Measurements from ENCODE around the gene SPAG16.
"Not testable (repeated sequence)": the region's sequence is repeated elsewhere in the genome, so short reads cannot be mapped to it uniquely, and the experiment has no call there.

SPAG16 gene

DNA sequence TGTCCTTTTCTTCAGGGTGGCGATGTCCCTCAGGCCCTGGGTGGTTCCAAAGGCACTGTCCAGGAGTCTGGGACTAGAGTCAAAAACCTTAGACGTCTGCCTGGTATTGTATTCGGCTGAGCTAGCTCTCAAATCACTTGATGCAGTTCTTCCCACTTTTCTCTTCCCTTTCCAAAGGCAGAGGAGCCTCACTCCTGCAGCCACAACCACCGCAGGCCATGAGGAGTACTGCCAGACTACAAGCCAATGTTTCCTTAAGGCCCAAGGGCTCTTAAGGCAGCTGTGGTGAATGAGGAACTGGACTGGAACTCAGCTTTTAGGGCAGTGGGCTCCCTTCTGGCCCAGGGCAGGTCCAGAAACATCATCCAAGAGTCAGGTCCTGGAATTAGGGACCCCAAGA is 360.7 kb downstream of the SPAG16 start:
- in situ Hi-C loops (cut with HindIII; ENCODE audit: low pct_unique_long_range_greater_than_20kb, low sequenced_read_pairs) = no loop called here
- peak in 1 of 2 experiments; percentile 12 for DNase-seq (ENCODE audit: low read depth in 1 of 2, low spot score in 1 of 2)
- no peak for TF ChIP-seq JUND (IDR thresholded peaks at IDR 0.05; ENCODE audit: low read depth)

DNA sequence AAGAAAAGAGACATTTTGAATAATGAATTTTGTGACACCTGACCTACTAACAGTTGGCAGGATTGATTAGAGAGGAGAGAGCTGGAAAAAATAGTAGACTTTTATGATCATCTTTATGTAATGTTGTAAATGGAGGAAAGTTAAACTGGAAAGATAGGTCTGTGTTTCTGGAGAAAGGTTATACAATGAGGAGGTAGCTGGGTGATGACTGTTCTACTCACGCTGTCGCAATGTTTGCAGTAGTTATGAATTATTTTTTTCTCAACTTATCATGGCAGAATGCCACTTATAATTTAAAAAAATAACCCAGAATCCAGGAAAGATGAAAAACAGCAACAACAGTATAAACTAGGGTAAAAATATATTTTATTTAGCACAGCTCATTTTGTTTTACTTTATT is 364.9 kb downstream of the SPAG16 start:
- TF ChIP-seq JUND (IDR thresholded peaks at IDR 0.05; ENCODE audit: low read depth) = no peak
- in situ Hi-C loops (cut with HindIII; ENCODE audit: low pct_unique_long_range_greater_than_20kb, low sequenced_read_pairs) = no loop called here
- no peak for DNase-seq (ENCODE audit: low read depth in 1 of 2, low spot score in 1 of 2)

DNA sequence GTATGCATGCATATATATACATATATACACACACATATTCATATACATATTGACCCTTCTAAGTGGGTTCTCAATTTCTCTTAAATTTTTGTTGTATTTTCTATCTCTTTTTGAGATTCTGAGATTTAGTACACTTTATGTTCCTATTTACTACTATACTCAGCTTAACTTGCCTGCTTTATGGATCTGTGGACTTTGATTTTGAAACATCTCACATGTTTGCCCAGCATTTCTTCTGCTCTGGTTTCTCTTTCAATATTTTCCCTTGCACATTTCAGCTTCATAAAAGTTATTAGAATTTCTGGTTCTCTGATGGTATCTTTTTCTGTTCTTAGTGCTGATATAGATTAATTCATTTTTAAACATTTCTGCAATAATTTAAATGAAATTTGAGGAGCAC is 380.6 kb downstream of the SPAG16 start:
- DNase-seq (ENCODE audit: low read depth in 1 of 2, low spot score in 1 of 2) = no peak
- TF ChIP-seq JUND (IDR thresholded peaks at IDR 0.05; ENCODE audit: low read depth) = no peak
- in situ Hi-C loops (cut with HindIII; ENCODE audit: low pct_unique_long_range_greater_than_20kb, low sequenced_read_pairs) = no loop called here

DNA sequence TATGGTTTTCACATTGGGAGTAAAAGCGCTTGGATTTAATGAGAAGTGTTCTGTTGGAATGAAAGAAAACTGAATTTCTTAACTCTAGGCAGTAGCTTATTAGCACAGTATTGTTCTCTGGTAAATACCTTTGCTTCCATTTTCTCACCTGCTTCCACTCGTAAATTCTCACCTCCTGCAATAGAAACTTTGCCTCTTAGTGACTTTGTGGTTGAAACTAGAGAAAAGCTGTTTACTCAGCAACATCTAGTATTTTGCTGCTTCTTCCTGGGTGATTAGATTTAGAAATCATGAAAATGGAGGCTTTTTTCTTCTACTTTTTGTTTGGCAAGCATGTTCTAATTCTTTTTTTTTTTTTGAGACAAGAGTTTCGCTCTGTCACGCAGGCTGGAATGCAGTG is 385.4 kb downstream of the SPAG16 start:
- no peak for DNase-seq (ENCODE audit: low read depth in 1 of 2, low spot score in 1 of 2)
- in situ Hi-C loops (cut with HindIII; ENCODE audit: low pct_unique_long_range_greater_than_20kb, low sequenced_read_pairs) = no loop called here
- TF ChIP-seq JUND (IDR thresholded peaks at IDR 0.05; ENCODE audit: low read depth) = no peak

DNA sequence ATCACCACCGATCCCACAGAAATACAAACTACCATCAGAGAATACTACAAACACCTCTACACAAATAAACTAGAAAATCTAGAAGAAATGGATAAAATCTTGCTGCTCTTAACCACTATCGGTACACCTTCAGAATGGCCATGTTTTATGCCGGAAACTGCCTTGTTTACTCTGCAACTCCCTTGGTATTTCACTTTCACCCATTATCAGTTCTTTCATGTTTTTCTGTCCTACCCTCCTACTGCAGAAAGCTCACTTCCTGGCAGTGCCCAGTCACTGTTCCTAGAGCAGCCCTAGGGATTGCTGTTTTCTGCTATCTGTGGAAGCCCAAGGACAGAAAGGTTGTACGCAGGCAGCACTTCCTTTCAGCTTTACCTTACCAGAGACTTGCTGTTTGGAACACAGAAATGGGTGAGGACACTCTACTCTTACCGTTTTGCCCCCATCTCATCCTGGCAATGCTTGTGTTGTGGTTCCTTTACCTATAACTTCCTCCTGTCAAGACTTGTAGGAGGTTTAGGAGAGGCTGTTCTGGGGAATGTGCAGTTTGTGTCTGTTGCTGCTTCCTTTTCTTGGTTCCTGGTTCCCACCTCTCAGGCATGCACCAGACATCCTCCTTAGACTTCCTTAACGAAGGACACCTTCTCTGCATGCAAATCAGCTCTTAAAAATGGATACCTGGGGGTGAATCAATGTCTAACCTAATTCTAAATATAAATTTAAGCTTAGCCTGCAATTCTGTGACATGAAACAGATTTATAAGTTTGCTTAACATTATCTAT is 394.4 kb downstream of the SPAG16 start:
- TF ChIP-seq JUND (IDR thresholded peaks at IDR 0.05; ENCODE audit: low read depth) = no peak
- in situ Hi-C loops (cut with HindIII; ENCODE audit: low pct_unique_long_range_greater_than_20kb, low sequenced_read_pairs) = no loop called here
- no peak for DNase-seq (ENCODE audit: low read depth in 1 of 2, low spot score in 1 of 2)

DNA sequence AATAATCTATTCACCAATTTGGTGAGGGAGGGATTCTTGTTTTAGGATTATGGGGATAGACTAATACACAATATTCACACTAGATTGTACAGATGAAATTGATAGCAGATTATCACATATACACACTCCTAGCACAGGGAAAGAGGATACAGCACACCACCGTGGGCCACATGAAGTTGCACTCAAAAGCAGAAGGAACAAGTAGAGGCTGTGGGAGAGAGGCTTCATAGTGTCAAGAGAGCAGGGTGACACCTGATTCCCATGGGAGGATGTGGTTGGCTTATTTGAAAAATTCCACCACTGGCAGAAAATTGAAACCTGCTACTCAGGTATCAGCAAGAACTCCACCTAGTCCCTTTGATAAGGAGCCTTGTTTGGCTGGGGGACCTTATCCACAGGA is 395.6 kb downstream of the SPAG16 start:
- in situ Hi-C loops (cut with HindIII; ENCODE audit: low pct_unique_long_range_greater_than_20kb, low sequenced_read_pairs) = no loop called here
- TF ChIP-seq JUND (IDR thresholded peaks at IDR 0.05; ENCODE audit: low read depth) = no peak
- no peak for DNase-seq (ENCODE audit: low read depth in 1 of 2, low spot score in 1 of 2)

DNA sequence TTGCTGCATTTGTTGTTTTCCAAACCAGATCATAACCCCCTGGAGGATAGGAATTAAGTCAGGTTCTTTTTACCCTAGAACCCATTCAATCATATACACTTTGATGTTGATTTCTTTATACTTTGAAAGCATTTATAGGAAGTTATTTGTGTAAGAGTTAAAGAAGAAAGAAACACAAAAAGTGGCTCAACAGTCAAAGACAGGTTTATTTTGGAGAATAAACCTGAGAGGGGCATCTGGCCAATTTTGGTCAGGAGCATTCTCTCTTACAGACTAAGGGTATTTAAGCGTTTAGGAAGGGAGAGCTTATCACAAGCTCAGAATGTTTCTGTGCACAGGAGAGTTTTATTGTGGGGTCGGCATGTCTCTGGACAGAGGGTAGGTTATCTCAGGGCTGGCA is 398.0 kb downstream of the SPAG16 start:
- no peak for DNase-seq (ENCODE audit: low read depth in 1 of 2, low spot score in 1 of 2)
- in situ Hi-C loops (cut with HindIII; ENCODE audit: low pct_unique_long_range_greater_than_20kb, low sequenced_read_pairs) = no loop called here
- no peak for TF ChIP-seq JUND (IDR thresholded peaks at IDR 0.05; ENCODE audit: low read depth)

DNA sequence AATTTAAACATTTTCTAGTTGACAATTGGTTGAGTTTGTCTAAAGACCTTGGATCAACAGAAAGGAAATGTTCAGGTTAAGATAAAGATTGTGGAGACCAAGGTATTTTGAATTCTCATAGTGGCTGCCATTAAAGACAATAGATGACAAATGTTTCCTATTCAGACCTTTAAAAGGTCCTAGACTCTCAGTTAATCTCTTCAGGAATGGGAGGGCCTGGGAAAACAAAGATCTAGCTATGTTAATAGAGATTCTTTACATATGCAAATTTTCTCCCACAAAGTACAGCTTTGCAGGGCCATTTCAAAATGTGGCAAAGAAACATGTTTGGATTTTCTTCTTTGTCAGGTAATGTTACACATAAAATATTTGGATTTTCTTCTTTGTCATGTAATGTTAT is 403.9 kb downstream of the SPAG16 start:
- no peak for TF ChIP-seq JUND (IDR thresholded peaks at IDR 0.05; ENCODE audit: low read depth)
- in situ Hi-C loops (cut with HindIII; ENCODE audit: low pct_unique_long_range_greater_than_20kb, low sequenced_read_pairs) = no loop called here
- DNase-seq (ENCODE audit: low read depth in 1 of 2, low spot score in 1 of 2) = no peak

DNA sequence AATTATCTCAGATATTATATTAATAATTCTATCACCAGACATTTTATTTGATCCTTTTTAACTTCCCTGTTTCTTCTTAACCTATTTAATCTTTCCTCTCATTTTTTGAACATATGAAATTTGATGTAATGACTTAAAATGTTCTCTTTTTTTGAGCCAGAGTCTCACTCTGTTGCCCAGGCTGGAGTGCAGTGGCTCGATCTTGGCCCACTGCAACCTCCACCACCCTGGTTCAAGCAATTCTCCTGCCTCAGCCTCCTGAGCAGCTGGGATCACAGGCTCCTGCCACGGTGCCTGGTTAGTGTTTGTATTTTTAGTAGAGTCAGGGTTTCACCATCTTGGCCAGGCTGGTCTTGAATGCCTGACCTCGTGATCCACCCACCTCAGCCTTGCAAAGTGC is 404.6 kb downstream of the SPAG16 start:
- DNase-seq (ENCODE audit: low read depth in 1 of 2, low spot score in 1 of 2); in situ Hi-C loops (cut with HindIII; ENCODE audit: low pct_unique_long_range_greater_than_20kb, low sequenced_read_pairs): not testable (repeated sequence)

DNA sequence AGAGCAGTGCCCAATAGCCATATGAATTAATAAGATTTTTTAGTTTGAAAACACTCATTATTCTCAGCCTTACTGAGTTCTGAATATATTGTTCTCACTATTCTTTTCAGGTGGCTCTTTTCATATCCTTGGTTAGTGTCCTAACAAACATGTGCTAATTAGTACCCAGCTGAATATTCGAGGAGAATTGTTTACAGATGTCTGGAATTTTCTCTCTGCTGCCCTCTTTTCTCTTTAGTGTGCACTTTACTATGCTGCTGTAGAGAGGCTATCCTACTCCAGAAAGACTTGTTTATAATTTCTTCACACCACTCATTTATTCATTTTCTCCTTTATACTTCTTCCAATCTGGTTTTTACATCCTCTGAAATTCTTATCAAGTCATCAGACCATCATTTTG is 405.3 kb downstream of the SPAG16 start:
- in situ Hi-C loops (cut with HindIII; ENCODE audit: low pct_unique_long_range_greater_than_20kb, low sequenced_read_pairs) = no loop called here
- no peak for DNase-seq (ENCODE audit: low read depth in 1 of 2, low spot score in 1 of 2)
- TF ChIP-seq JUND (IDR thresholded peaks at IDR 0.05; ENCODE audit: low read depth) = no peak

DNA sequence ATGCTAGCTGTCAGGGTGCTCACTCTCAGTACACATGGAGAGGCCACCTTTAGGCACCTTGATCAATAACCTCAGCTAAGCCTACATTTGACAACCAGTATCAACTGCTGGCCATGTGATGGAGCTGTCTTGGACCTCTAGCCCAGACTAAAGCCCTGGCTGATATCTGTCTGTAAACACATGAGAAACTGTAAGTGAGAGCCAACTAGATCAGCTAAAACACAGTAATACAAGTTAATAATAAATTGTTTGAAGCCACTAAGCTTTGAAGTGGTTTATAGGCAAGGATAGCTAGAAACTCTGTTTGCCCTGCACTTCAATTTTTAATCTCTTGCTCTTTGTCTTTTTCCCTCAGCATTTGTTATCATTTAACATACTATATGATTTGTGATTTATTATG is 407.1 kb downstream of the SPAG16 start:
- in situ Hi-C loops (cut with HindIII; ENCODE audit: low pct_unique_long_range_greater_than_20kb, low sequenced_read_pairs) = no loop called here
- no peak for DNase-seq (ENCODE audit: low read depth in 1 of 2, low spot score in 1 of 2)
- TF ChIP-seq JUND (IDR thresholded peaks at IDR 0.05; ENCODE audit: low read depth) = no peak

DNA sequence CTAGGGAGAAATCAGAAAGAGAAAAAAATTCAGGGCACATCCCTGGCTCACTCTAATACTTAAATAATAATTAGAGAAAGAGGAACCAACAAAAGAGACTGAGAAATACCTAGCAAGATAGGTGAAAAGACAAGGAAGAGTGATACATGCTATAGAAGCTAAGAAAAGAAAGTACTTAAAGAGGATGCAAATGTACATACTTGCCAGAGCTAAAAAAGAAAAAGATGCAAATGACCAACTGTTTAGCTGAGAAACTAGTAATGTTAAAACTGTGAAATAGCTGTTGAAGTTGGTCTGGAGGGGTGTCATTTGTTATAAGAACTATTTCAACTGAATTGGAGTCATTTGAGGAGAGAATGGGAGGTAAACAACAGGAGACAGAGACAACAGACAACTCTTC is 412.2 kb downstream of the SPAG16 start:
- in situ Hi-C loops (cut with HindIII; ENCODE audit: low pct_unique_long_range_greater_than_20kb, low sequenced_read_pairs) = no loop called here

DNA sequence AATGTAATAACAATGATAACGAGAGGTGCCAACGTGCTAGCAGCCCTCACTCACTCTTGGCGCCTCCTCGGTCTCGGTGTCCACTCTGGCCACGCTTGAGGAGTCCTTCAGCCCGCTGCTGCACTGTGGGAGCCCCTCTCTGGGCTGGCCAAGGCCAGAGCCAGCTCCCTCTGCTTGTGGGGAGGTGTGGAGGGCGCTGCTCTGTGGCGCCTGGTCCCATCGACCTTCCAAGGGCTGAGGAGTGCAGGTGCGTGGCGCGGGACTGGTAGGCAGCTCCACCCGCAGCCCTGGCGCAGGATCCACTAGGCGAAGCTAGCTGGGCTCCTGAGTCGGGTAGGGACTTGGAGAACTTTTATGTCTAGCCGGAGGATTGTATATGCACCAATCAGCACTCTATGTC is 417.1 kb downstream of the SPAG16 start:
- in situ Hi-C loops (cut with HindIII; ENCODE audit: low pct_unique_long_range_greater_than_20kb, low sequenced_read_pairs) = not testable (repeated sequence)

More for the DNA sequence above, 412.2 kb downstream of the SPAG16 start:
- no peak for DNase-seq (ENCODE audit: low read depth in 1 of 2, low spot score in 1 of 2)
- no peak for TF ChIP-seq JUND (IDR thresholded peaks at IDR 0.05; ENCODE audit: low read depth)

More for the DNA sequence above, 417.1 kb downstream of the SPAG16 start:
- not testable (repeated sequence) for DNase-seq (ENCODE audit: low read depth in 1 of 2, low spot score in 1 of 2)

All from T47D (cell line).